Mesenchymal stem cell (in vitro differentiated cells and primary cell): Measurements from ENCODE around the gene CCL5. TPM values are rescaled to one million over a fixed set of nuclear protein-coding genes. Genes with fewer than 3 reads are reported as not detected.

Experiments used
- DNase-seq: peaks from one replicate; pipeline ENCODE4 v3.0.0-alpha.2; 2013
- H2AFZ ChIP-seq: one replicate; pipeline ENCODE4 v1.6.1; 2013; ENCODE audit warnings: low read depth, mild to moderate bottlenecking, control low read depth, inconsistent platforms, low read length, moderate library complexity
- H2AK5ac ChIP-seq: 2 replicates; pipeline ENCODE4 v1.6.1; 2013; ENCODE audit warnings: low read length, moderate library complexity, mild to moderate bottlenecking, inconsistent platforms; ENCODE audit not compliant: severe bottlenecking
- H2BK120ac ChIP-seq: one replicate; pipeline ENCODE4 v1.6.1; 2013; ENCODE audit warnings: low read depth, mild to moderate bottlenecking, inconsistent platforms, low read length, moderate library complexity
- H2BK12ac ChIP-seq, 2 experiments: one replicate each; pipeline ENCODE4 v1.6.1; 2013; ENCODE audit warnings: inconsistent platforms in 2 of 2, low read length in 2 of 2, mild to moderate bottlenecking in 2 of 2, moderate library complexity in 2 of 2, control low read depth in 1 of 2
- H2BK15ac ChIP-seq: one replicate; pipeline ENCODE4 v1.6.1; 2013; ENCODE audit warnings: mild to moderate bottlenecking, low read depth, inconsistent platforms; ENCODE audit not compliant: poor library complexity, severe bottlenecking
- H2BK5ac ChIP-seq: 2 replicates; pipeline ENCODE4 v1.6.1; 2013; ENCODE audit warnings: low read depth, mild to moderate bottlenecking, low read length, control low read depth, inconsistent platforms; ENCODE audit not compliant: poor library complexity, severe bottlenecking
- H3K14ac ChIP-seq, 2 experiments: one replicate each; pipeline ENCODE4 v1.6.1; 2013; ENCODE audit warnings: inconsistent platforms in 2 of 2, low read length in 2 of 2, control low read depth in 1 of 2, mild to moderate bottlenecking in 1 of 2, moderate library complexity in 1 of 2
- H3K18ac ChIP-seq, 2 experiments: one replicate each; pipeline ENCODE4 v1.6.1; 2013; ENCODE audit warnings: inconsistent platforms in 2 of 2, low read length in 2 of 2, control low read depth in 1 of 2, low read depth in 1 of 2, mild to moderate bottlenecking in 1 of 2
- H3K23ac ChIP-seq, 2 experiments: one replicate each; pipeline ENCODE4 v1.6.1; 2013; ENCODE audit warnings: inconsistent platforms in 2 of 2, low read length in 2 of 2, mild to moderate bottlenecking in 2 of 2, moderate library complexity in 2 of 2, control low read depth in 1 of 2
- H3K27ac ChIP-seq: 2 replicates; pipeline ENCODE4 v1.5.1; 2013; ENCODE audit warnings: mild to moderate bottlenecking, moderate library complexity, low read length, control low read depth, inconsistent platforms; ENCODE audit not compliant: poor library complexity, severe bottlenecking
- H3K27me3 ChIP-seq, 2 experiments: 2 replicates each; pipeline versions ENCODE4 v1.6.1 to v1.7.0; 2013; ENCODE audit warnings: low read length in 2 of 2, mild to moderate bottlenecking in 2 of 2, moderate library complexity in 2 of 2, control low read depth in 1 of 2, inconsistent platforms in 1 of 2; ENCODE audit not compliant: control insufficient read depth in 1 of 2, insufficient read depth in 1 of 2
- H3K36me3 ChIP-seq, 2 experiments: 2 replicates each; pipeline versions ENCODE4 v1.6.1 to v1.7.0; 2013; ENCODE audit warnings: low read length in 2 of 2, control low read depth in 1 of 2, inconsistent platforms in 1 of 2, low read depth in 1 of 2, mild to moderate bottlenecking in 1 of 2; ENCODE audit not compliant: insufficient read depth in 2 of 2, control insufficient read depth in 1 of 2
- H3K4ac ChIP-seq, 2 experiments: one replicate each; pipeline ENCODE4 v1.6.1; 2013; ENCODE audit warnings: inconsistent platforms in 2 of 2, low read length in 2 of 2, mild to moderate bottlenecking in 2 of 2, moderate library complexity in 2 of 2, control low read depth in 1 of 2, low read depth in 1 of 2
- H3K4me1 ChIP-seq: 2 replicates; pipeline ENCODE4 v1.6.1; 2013; ENCODE audit warnings: low read depth, low read length, control low read depth; ENCODE audit not compliant: control insufficient read depth, insufficient read depth
- H3K4me2 ChIP-seq: 2 replicates; pipeline ENCODE4 v1.6.1; 2013; ENCODE audit warnings: low read length, mild to moderate bottlenecking, inconsistent platforms; ENCODE audit not compliant: poor library complexity, severe bottlenecking
- H3K4me3 ChIP-seq, 2 experiments: 2 replicates each; pipeline versions ENCODE4 v1.5.1 to v1.7.0; 2013; ENCODE audit warnings: low read length in 2 of 2, mild to moderate bottlenecking in 2 of 2, control low read depth in 1 of 2, low read depth in 1 of 2; ENCODE audit not compliant: insufficient read depth in 1 of 2
- H3K79me1 ChIP-seq: replicated peaks from 2 replicates; pipeline ENCODE4 v1.6.1; 2013; ENCODE audit warnings: mild to moderate bottlenecking, control low read depth, low read length, inconsistent platforms; ENCODE audit not compliant: poor library complexity, severe bottlenecking
- H3K9ac ChIP-seq: 2 replicates; pipeline ENCODE4 v1.7.0; 2013; ENCODE audit warnings: mild to moderate bottlenecking, low read length, moderate library complexity
- H3K9me3 ChIP-seq: 2 replicates; pipeline ENCODE4 v1.7.0; 2013; ENCODE audit warnings: mild to moderate bottlenecking, low read length; ENCODE audit not compliant: control insufficient read depth
- H4K8ac ChIP-seq: one replicate; pipeline ENCODE4 v1.6.1; 2013; ENCODE audit warnings: inconsistent platforms, mild to moderate bottlenecking, low read length, moderate library complexity
- H4K91ac ChIP-seq: one replicate; pipeline ENCODE4 v1.6.1; 2013; ENCODE audit warnings: mild to moderate bottlenecking, low read length, inconsistent platforms
- WGBS: methylation state at CpG from one replicate; pipeline ENCODE4 v1.1.7; 2013; ENCODE audit warnings: mixed read lengths; 5-methylcytosine and 5-hydroxymethylcytosine counted together
- polyA plus RNA-seq, 2 experiments: library from polyadenylated mRNA; stranded (reverse); fragments of 200-250 nt; gene quantifications; one replicate each; pipeline ENCODE4 v1.2.3, GENCODE V29; 2013

Gene CCL5
- 0.06 TPM for polyA plus RNA-seq (2013, experiment 1 of 2)
- polyA plus RNA-seq (2013, experiment 2 of 2), result 0.07 TPM

GRCh38 chr17:35879773-35880654 lies at the start of gene CCL5:
Gene CCL5 (minus strand): TSS chr17:35880360.
- Histone ChIP-seq H4K8ac (no peak within 1 kb of the TSS), H2AFZ (no peak within 1 kb of the TSS), H3K27ac (no peak within 1 kb of the TSS), H3K4me1 (no peaks in the 10 kb centered on the region), H2BK15ac (no peak within 1 kb of the TSS), H3K9ac (no peak within 1 kb of the TSS), H2AK5ac (no peak within 1 kb of the TSS), H2BK5ac (no peak within 1 kb of the TSS), H2BK120ac (no peak within 1 kb of the TSS), H3K4ac (no peak within 1 kb of the TSS), H3K4me2 (no peak within 1 kb of the TSS), H2BK12ac (no peak within 1 kb of the TSS), H3K18ac (no peak within 1 kb of the TSS), H3K27me3 (no peaks in the 10 kb centered on the region), H3K79me1 (no peaks in the 10 kb centered on the region), H3K9me3 (no peaks in the 10 kb centered on the region), H3K4me3 (no peak within 1 kb of the TSS), H4K91ac (no peak within 1 kb of the TSS), H3K36me3 (no peaks in the 10 kb centered on the region), H3K14ac (no peak within 1 kb of the TSS), H3K23ac (no peak within 1 kb of the TSS)
- DNase-seq, result no peak
- WGBS, result 86% methylated on average over 11 of the region's 11 CpGs

GRCh38 chr17:35927714-35928113 lies 47.6 kb upstream of the CCL5 start:
- no peak overlapping the region for H3K14ac ChIP-seq
- H3K23ac ChIP-seq, result no peak overlapping the region
- H3K9me3 ChIP-seq, result no peaks in the 10 kb centered on the region

GRCh38 chr17:35923609-35924114 lies 43.5 kb upstream of the CCL5 start:
- H3K4me3 ChIP-seq, result no peak overlapping the region
- no peak overlapping the region for H2BK15ac ChIP-seq
- H2AK5ac ChIP-seq, result no peak overlapping the region
- H3K27me3 ChIP-seq, result no peaks in the 10 kb centered on the region
- H2BK5ac ChIP-seq, result no peak overlapping the region
- no peak overlapping the region for H2BK12ac ChIP-seq
- H3K14ac ChIP-seq, result no peak overlapping the region
- no peak overlapping the region for H4K8ac ChIP-seq
- no peak overlapping the region for H4K91ac ChIP-seq
- no peak overlapping the region for H3K4ac ChIP-seq
- no peak overlapping the region for H3K4me2 ChIP-seq
- no peaks in the 10 kb centered on the region for H3K4me1 ChIP-seq
- no peak overlapping the region for H3K27ac ChIP-seq
- H3K36me3 ChIP-seq, result no peaks in the 10 kb centered on the region
- H2AFZ ChIP-seq, result no peak overlapping the region
- H3K9ac ChIP-seq, result no peak overlapping the region
- 91% methylated on average over 6 of the region's 6 CpGs for WGBS
- no peak overlapping the region for H2BK120ac ChIP-seq
- H3K9me3 ChIP-seq, result no peaks in the 10 kb centered on the region
- no peak overlapping the region for H3K18ac ChIP-seq
- no peak overlapping the region for H3K23ac ChIP-seq
- no peaks in the 10 kb centered on the region for H3K79me1 ChIP-seq
- no peak for DNase-seq

More at GRCh38 chr17:35927714-35928113, 47.6 kb upstream of the CCL5 start:
- Histone ChIP-seq H4K91ac (no peak overlapping the region), H4K8ac (no peak overlapping the region), H2BK15ac (no peak overlapping the region), H2BK12ac (no peak overlapping the region), H2BK5ac (no peak overlapping the region), H3K27me3 (no peaks in the 10 kb centered on the region), H2AK5ac (no peak overlapping the region), H2BK120ac (no peak overlapping the region), H3K79me1 (no peaks in the 10 kb centered on the region), H3K27ac (no peak overlapping the region), H2AFZ (no peak overlapping the region), H3K9ac (no peak overlapping the region), H3K4me2 (no peak overlapping the region), H3K18ac (no peak overlapping the region), H3K4me1 (peaks cover 4% of the 10 kb centered on the region), H3K4ac (no peak overlapping the region), H3K4me3 (no peak overlapping the region), H3K36me3 (no peaks in the 10 kb centered on the region)
- no peak for DNase-seq

- no peaks in the 10 kb centered on the region for H3K79me1 ChIP-seq
- H2BK12ac ChIP-seq, result no peak overlapping the region
- DNase-seq, result no peak
- no peak overlapping the region for H3K4me3 ChIP-seq
- H3K4me1 ChIP-seq, result no peaks in the 10 kb centered on the region
- no peak overlapping the region for H3K4me2 ChIP-seq
- no peak overlapping the region for H2AK5ac ChIP-seq
- H4K91ac ChIP-seq, result no peak overlapping the region
- H3K27me3 ChIP-seq, result no peaks in the 10 kb centered on the region
- H2AFZ ChIP-seq, result no peak overlapping the region
- H3K23ac ChIP-seq, result no peak overlapping the region
- no peak overlapping the region for H3K27ac ChIP-seq
- H4K8ac ChIP-seq, result no peak overlapping the region
- H3K18ac ChIP-seq, result no peak overlapping the region
- no peak overlapping the region for H2BK15ac ChIP-seq
- H3K14ac ChIP-seq, result no peak overlapping the region
- no peaks in the 10 kb centered on the region for H3K36me3 ChIP-seq
- no peak overlapping the region for H3K9ac ChIP-seq
- 100% methylated on average over 1 of the region's 1 CpG for WGBS
- H3K9me3 ChIP-seq, result no peaks in the 10 kb centered on the region
- no peak overlapping the region for H2BK120ac ChIP-seq
- no peak overlapping the region for H2BK5ac ChIP-seq
- H3K4ac ChIP-seq, result no peak overlapping the region
Measured at GRCh38 chr17:35920229-35920628, 40.1 kb upstream of the CCL5 start.
